Measurements from ENCODE around the gene PRR20E. TPM values are rescaled to one million over a fixed set of nuclear protein-coding genes. Genes with fewer than 3 reads are reported as not detected.
"Not testable (repeated sequence)": the region's sequence is repeated elsewhere in the genome, so short reads cannot be mapped to it uniquely, and the experiment has no call there.

Gene PRR20E
- not detected for polyA plus RNA-seq (ENCODE audit: insufficient read length in 3 of 3)
- long read RNA-seq, donor 1, result 0 reads
- long read RNA-seq, donor 2, result 0 reads
- long read RNA-seq, donor 3, result 0 reads
- long read RNA-seq, donor 4, result 0 reads
- long read RNA-seq, donor 5, result 0 reads
- long read RNA-seq, donor 6, result 0 reads
- long read RNA-seq, donor 7, result 0 reads
- long read RNA-seq, donor 8, result 0 reads
- long read RNA-seq, donor 9, result 0 reads
- long read RNA-seq, donor 10, result 0 reads
- long read RNA-seq, donor 11, result 0 reads
- long read RNA-seq, donor 12, result 0 reads
- long read RNA-seq, donor 13, result 0 reads
- long read RNA-seq, donor 14, result 0 reads
- long read RNA-seq, donor 15, result 0 reads
- long read RNA-seq, donor 16, result 0 reads

GRCh38 chr13:57166897-57167296 lies at the start of gene PRR20E:
Gene PRR20E, plus strand, starts transcription at chr13:57167197. Its CDS starts 387 bp downstream, at chr13:57167584.
- DNase-seq, result not testable (repeated sequence)

- no peak for DNase-seq
These were observed 43.3 kb upstream of the PRR20E start for GRCh38 chr13:57123681-57124080.

- no peak for DNase-seq
These were observed 38.1 kb upstream of the PRR20E start for GRCh38 chr13:57128909-57129308.

GRCh38 chr13:57136093-57136492 lies 30.9 kb upstream of the PRR20E start:
- DNase-seq, result no peak

GRCh38 chr13:57137585-57137984 lies 29.4 kb upstream of the PRR20E start:
- no peak for DNase-seq

GRCh38 chr13:57138988-57139387 lies 28.0 kb upstream of the PRR20E start:
- DNase-seq, result no peak

- DNase-seq, result not testable (repeated sequence)
These were observed 27.2 kb upstream of the PRR20E start for GRCh38 chr13:57139781-57140180.

- DNase-seq, result not testable (repeated sequence)
These were observed 26.6 kb upstream of the PRR20E start, which contains the start of gene PRR20A for GRCh38 chr13:57140235-57140968. Gene PRR20A, plus strand, starts transcription at chr13:57140918. Its CDS starts 387 bp downstream, at chr13:57141305.

- not testable (repeated sequence) for DNase-seq
These were observed 19.8 kb upstream of the PRR20E start, which contains the start of gene PRR20B for GRCh38 chr13:57147188-57147587. Gene PRR20B, plus strand, starts transcription at chr13:57147488. Its CDS starts 387 bp downstream, at chr13:57147875.

- DNase-seq, result not testable (repeated sequence)
These were observed 18.9 kb upstream of the PRR20E start for GRCh38 chr13:57148106-57148505.

- DNase-seq, result not testable (repeated sequence)
These were observed 13.2 kb upstream of the PRR20E start, which contains the start of gene PRR20C for GRCh38 chr13:57153761-57154160. Gene PRR20C, plus strand, starts transcription at chr13:57154061. Its CDS starts 387 bp downstream, at chr13:57154448.

- not testable (repeated sequence) for DNase-seq
These were observed 6.7 kb upstream of the PRR20E start, which contains the start of gene PRR20D for GRCh38 chr13:57160332-57160731. Gene PRR20D, plus strand, starts transcription at chr13:57160632. Its CDS starts 387 bp downstream, at chr13:57161019.

GRCh38 chr13:57191667-57192066 lies 24.7 kb downstream of the PRR20E start:
- no peak for DNase-seq

GRCh38 chr13:57212989-57213388 lies 46.0 kb downstream of the PRR20E start:
- no peak for DNase-seq

Other genes starting within 250 kb of the PRR20E start
- not detected for gene PRR20A, start 26.3 kb upstream of the PRR20E start, polyA plus RNA-seq (ENCODE audit: insufficient read length in 3 of 3)
- not detected for gene PRR20B, start 19.7 kb upstream of the PRR20E start, polyA plus RNA-seq (ENCODE audit: insufficient read length in 3 of 3)
- gene PRR20C, start 13.1 kb upstream of the PRR20E start, polyA plus RNA-seq (ENCODE audit: insufficient read length in 3 of 3), result not detected
- gene PRR20D, start 6.6 kb upstream of the PRR20E start, polyA plus RNA-seq (ENCODE audit: insufficient read length in 3 of 3), result not detected